Psoas muscle (tissue), 8 donors: ENCODE results near the gene SH3BP4. TPM values are rescaled to one million over a fixed set of nuclear protein-coding genes. Genes with fewer than 3 reads are reported as not detected.

ENCODE experiments used
- ATAC-seq, 4 donors: fragments of 200-7000 bp; cut with Tn5 transposase; one replicate each; pipeline ENCODE4 v1.9.1; 2020; ENCODE audit warnings: moderate library complexity in 3 of 4, mild to moderate bottlenecking in 2 of 4
- DNase-seq, 2 donors: peaks; one replicate each; pipeline ENCODE4 v3.0.0-alpha.2; 2020
- H3K27ac ChIP-seq: fragments of 200-600 bp; one replicate; pipeline ENCODE4 v1.8.0; 2022
- H3K27me3 ChIP-seq, 3 donors: fragments of 200-600 bp in 1 of 3; one replicate each; pipeline versions ENCODE4 v1.6.1 to v1.8.0; 2013 to 2022; ENCODE audit warnings: low read length in 2 of 3, mild to moderate bottlenecking in 2 of 3, moderate library complexity in 1 of 3; ENCODE audit not compliant: insufficient read depth in 3 of 3
- H3K36me3 ChIP-seq, 2 donors: fragments of 200-600 bp in 1 of 2; one replicate each; pipeline versions ENCODE4 v1.6.1 to v1.8.0; 2013 to 2022; ENCODE audit warnings: low read depth in 1 of 2, mild to moderate bottlenecking in 1 of 2, moderate library complexity in 1 of 2; ENCODE audit not compliant: insufficient read depth in 1 of 2
- H3K4me1 ChIP-seq: fragments of 200-600 bp; one replicate; pipeline ENCODE4 v1.8.0; 2022
- H3K4me3 ChIP-seq: fragments of 200-600 bp; one replicate; pipeline ENCODE4 v1.8.0; 2022; ENCODE audit warnings: mild to moderate bottlenecking
- H3K9me3 ChIP-seq: fragments of 200-600 bp; one replicate; pipeline ENCODE4 v1.8.0; 2022
- CTCF ChIP-seq: fragments of 200-600 bp; IDR thresholded peaks from one replicate; pipeline ENCODE4 v1.8.0; 2022; ENCODE audit warnings: antibody characterized with exemption
- WGBS, 3 donors: extraction: QIAGEN DNeasy Blood & Tissue Kit; methylation state at CpG; one replicate each; pipeline versions ENCODE4 v1.1.6 to v1.1.7; 2013; 5-methylcytosine and 5-hydroxymethylcytosine counted together
- intact Hi-C, 2 donors: fragments of 100-400 bp; cut with DNase I; formaldehyde crosslinking; loops; one replicate each; pipeline versions ENCODE4 v1.11.0 to v1.14.2; 2022
- polyA plus RNA-seq, 3 donors: library from polyadenylated mRNA; stranded (reverse); fragments of 200-250 nt; gene quantifications; one replicate each; pipeline ENCODE4 v1.2.3, GENCODE V29; 2013
- total RNA-seq, 4 donors: library from RNA; stranded (reverse); fragmentation: NEBNext Ultra II Directional in 2 of 4; extraction: Animal tissue kit (Norgen Biotek cat#: 25700) in 2 of 4; gene quantifications; one replicate each; pipeline versions ENCODE4 v1.2.1 to v1.2.4, GENCODE V29; 2021 to 2023
- donor health status: healthy with polysubstance abuse.
- donor health status: DM: no; HTN: no; CAD: no; lungs with moderate emphysema.
- donor health status: Bipolar disorder and iron deficiency.
- donor health status: healthy.
- donor health status: DM: yes; HTN: yes; CAD: no.
- donor health status: DM: no; HTN: no; CAD: no.
- donor health status: DM: no; HTN: no; CAD: no.
- donor health status: DM: yes; HTN: yes; CAD: no.

SH3BP4 gene
- total and polyA plus RNA-seq, 7 donors = 3.0 to 14.9 (median 9.4) TPM

GRCh38 chr2:234974501-234975385 is 22.9 kb downstream of the SH3BP4 start:
- H3K9me3 ChIP-seq = no peaks in the 10 kb centered on the region
- no peak for TF ChIP-seq CTCF
- 21 to 34% (median 24%) methylated on average over 30 of the region's 30 CpGs for WGBS, 3 donors
- peaks cover 15% of the 10 kb centered on the region for H3K4me1 ChIP-seq
- DNase-seq (peak in 1 of 2 donors; percentile 68), ATAC-seq (peak; percentile 50 to 83 (median 68))
- no peak overlapping the region for H3K4me3 ChIP-seq
- H3K27ac ChIP-seq = no peak overlapping the region
- peaks cover 0 to 3% (median 0%) of the 10 kb centered on the region in 3 donors for H3K27me3 ChIP-seq
- H3K36me3 ChIP-seq = no peaks in the 10 kb centered on the region
- intact Hi-C loops = no loop called here

GRCh38 chr2:234975611-234976010 is 23.8 kb downstream of the SH3BP4 start:
- TF ChIP-seq CTCF = no peak
- no peaks in the 10 kb centered on the region for H3K9me3 ChIP-seq
- no peaks in the 10 kb centered on the region for H3K36me3 ChIP-seq
- 39 to 100% (median 86%) methylated on average over 1 of the region's 1 CpG for WGBS, 3 donors
- intact Hi-C loops = no loop called here
- ATAC-seq (no peak), DNase-seq (peak in 1 of 2 donors; percentile 1)
- no peak overlapping the region for H3K27ac ChIP-seq
- peaks cover 16% of the 10 kb centered on the region for H3K4me1 ChIP-seq
- peaks cover 0 to 3% (median 0%) of the 10 kb centered on the region in 3 donors for H3K27me3 ChIP-seq
- H3K4me3 ChIP-seq = no peak overlapping the region

GRCh38 chr2:234976479-234977227 is 24.8 kb downstream of the SH3BP4 start:
- Histone ChIP-seq H3K9me3 (no peaks in the 10 kb centered on the region), H3K36me3 (no peaks in the 10 kb centered on the region), H3K27me3 (peaks cover 0 to 3% (median 0%) of the 10 kb centered on the region in 3 donors), H3K27ac (no peak overlapping the region), H3K4me3 (no peak overlapping the region), H3K4me1 (peaks cover 19% of the 10 kb centered on the region)
- WGBS, 3 donors = 77 to 85% (median 85%) methylated on average over 18 of the region's 18 CpGs
- TF ChIP-seq CTCF = no peak
- DNase-seq = no peak
- ATAC-seq = no peak
- intact Hi-C loops = no loop called here

GRCh38 chr2:234977228-234977679 is 25.4 kb downstream of the SH3BP4 start:
- peaks cover 19% of the 10 kb centered on the region for H3K4me1 ChIP-seq
- no peak for DNase-seq
- TF ChIP-seq CTCF = no peak
- H3K36me3 ChIP-seq = no peaks in the 10 kb centered on the region
- H3K4me3 ChIP-seq = no peak overlapping the region
- WGBS, 3 donors = 74 to 81% (median 79%) methylated on average over 12 of the region's 12 CpGs
- intact Hi-C loops = no loop called here
- no peak for ATAC-seq
- peaks cover 0 to 3% (median 0%) of the 10 kb centered on the region in 3 donors for H3K27me3 ChIP-seq
- H3K9me3 ChIP-seq = no peaks in the 10 kb centered on the region
- no peak overlapping the region for H3K27ac ChIP-seq
